ENCODE results near the gene SLC25A4. TPM values are rescaled to one million over a fixed set of nuclear protein-coding genes. Genes with fewer than 3 reads are reported as not detected.

The SLC25A4 gene
- total and polyA plus RNA-seq, 2 of the 13 experiments (the other 11 are each of a cell fraction or from before 2014, with no cell fraction given) = 30.3 to 42.1 TPM

DNA sequence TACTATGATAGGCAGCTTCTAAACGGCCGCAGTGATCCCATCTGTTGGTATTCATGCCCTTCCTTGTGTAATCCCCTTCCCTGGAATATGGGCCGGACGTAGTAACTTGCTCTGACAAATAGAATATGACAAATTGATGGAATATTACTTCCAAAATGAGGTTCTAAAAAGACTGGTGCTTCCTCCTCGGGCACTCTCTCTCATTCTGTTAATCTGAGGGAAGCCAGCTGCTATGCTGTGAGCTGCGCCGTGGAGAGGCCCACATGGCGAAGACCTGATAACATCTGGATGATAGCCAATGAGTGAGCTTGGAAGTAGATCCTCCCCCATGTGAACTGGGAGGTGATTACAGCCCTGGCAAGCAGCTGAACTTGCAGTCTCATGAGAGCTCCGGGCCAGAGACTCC is 27.2 kb upstream of the SLC25A4 start (continued):
- TF ChIP-seq, protein P1, sequence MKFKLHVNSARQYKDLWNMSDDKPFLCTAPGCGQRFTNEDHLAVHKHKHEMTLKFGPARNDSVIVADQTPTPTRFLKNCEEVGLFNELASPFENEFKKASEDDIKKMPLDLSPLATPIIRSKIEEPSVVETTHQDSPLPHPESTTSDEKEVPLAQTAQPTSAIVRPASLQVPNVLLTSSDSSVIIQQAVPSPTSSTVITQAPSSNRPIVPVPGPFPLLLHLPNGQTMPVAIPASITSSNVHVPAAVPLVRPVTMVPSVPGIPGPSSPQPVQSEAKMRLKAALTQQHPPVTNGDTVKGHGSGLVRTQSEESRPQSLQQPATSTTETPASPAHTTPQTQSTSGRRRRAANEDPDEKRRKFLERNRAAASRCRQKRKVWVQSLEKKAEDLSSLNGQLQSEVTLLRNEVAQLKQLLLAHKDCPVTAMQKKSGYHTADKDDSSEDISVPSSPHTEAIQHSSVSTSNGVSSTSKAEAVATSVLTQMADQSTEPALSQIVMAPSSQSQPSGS (CRISPR knock-in tag; IDR thresholded peaks at IDR 0.05) = 0 out of 2 replicates have a peak, but pooled peaks have one; percentile 16
- TF ChIP-seq, protein P2, sequence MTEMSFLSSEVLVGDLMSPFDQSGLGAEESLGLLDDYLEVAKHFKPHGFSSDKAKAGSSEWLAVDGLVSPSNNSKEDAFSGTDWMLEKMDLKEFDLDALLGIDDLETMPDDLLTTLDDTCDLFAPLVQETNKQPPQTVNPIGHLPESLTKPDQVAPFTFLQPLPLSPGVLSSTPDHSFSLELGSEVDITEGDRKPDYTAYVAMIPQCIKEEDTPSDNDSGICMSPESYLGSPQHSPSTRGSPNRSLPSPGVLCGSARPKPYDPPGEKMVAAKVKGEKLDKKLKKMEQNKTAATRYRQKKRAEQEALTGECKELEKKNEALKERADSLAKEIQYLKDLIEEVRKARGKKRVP (CRISPR knock-in tag; IDR thresholded peaks at IDR 0.05) = 0 out of 4 replicates have a peak, but pooled peaks of 1 of the 2 experiments have one; percentile 29
- TF ChIP-seq MAFG (CRISPR knock-in tag; IDR thresholded peaks at IDR 0.05) (no peak), GATAD1 (CRISPR knock-in tag; IDR thresholded peaks at IDR 0.05) (no peak), GZF1 (CRISPR knock-in tag; IDR thresholded peaks at IDR 0.05) (no peak), REXO4 (CRISPR knock-in tag; IDR thresholded peaks at IDR 0.05; ENCODE audit: borderline replicate concordance) (no peak), ZNF589 (CRISPR knock-in tag; conservative IDR thresholded peaks at IDR 0.05) (no peak), ZNF614 (CRISPR knock-in tag; IDR thresholded peaks at IDR 0.05; ENCODE audit: borderline replicate concordance) (no peak), ZNF780A (CRISPR knock-in tag; IDR thresholded peaks at IDR 0.05) (no peak), ZNF792 (CRISPR knock-in tag; IDR thresholded peaks at IDR 0.05) (0 out of 2 replicates have a peak, but pooled peaks have one; percentile 33), KDM5A (IDR thresholded peaks at IDR 0.05; ENCODE audit: borderline replicate concordance, low read length) (no peak)
- TF ChIP-seq, protein P3, sequence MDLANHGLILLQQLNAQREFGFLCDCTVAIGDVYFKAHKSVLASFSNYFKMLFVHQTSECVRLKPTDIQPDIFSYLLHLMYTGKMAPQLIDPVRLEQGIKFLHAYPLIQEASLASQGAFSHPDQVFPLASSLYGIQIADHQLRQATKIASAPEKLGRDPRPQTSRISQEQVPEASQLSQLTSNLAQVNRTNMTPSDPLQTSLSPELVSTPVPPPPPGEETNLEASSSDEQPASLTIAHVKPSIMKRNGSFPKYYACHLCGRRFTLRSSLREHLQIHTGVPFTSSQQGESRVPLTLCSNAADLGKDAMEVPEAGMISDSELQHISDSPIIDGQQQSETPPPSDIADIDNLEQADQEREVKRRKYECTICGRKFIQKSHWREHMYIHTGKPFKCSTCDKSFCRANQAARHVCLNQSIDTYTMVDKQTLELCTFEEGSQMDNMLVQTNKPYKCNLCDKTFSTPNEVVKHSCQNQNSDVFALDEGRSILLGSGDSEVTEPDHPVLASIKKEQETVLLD (CRISPR knock-in tag; IDR thresholded peaks at IDR 0.05; ENCODE audit: low read depth) = no peak
- TF ChIP-seq, protein P4, sequence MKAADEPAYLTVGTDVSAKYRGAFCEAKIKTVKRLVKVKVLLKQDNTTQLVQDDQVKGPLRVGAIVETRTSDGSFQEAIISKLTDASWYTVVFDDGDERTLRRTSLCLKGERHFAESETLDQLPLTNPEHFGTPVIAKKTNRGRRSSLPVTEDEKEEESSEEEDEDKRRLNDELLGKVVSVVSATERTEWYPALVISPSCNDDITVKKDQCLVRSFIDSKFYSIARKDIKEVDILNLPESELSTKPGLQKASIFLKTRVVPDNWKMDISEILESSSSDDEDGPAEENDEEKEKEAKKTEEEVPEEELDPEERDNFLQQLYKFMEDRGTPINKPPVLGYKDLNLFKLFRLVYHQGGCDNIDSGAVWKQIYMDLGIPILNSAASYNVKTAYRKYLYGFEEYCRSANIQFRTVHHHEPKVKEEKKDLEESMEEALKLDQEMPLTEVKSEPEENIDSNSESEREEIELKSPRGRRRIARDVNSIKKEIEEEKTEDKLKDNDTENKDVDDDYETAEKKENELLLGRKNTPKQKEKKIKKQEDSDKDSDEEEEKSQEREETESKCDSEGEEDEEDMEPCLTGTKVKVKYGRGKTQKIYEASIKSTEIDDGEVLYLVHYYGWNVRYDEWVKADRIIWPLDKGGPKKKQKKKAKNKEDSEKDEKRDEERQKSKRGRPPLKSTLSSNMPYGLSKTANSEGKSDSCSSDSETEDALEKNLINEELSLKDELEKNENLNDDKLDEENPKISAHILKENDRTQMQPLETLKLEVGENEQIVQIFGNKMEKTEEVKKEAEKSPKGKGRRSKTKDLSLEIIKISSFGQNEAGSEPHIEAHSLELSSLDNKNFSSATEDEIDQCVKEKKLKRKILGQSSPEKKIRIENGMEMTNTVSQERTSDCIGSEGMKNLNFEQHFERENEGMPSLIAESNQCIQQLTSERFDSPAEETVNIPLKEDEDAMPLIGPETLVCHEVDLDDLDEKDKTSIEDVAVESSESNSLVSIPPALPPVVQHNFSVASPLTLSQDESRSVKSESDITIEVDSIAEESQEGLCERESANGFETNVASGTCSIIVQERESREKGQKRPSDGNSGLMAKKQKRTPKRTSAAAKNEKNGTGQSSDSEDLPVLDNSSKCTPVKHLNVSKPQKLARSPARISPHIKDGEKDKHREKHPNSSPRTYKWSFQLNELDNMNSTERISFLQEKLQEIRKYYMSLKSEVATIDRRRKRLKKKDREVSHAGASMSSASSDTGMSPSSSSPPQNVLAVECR (CRISPR knock-in tag; IDR thresholded peaks at IDR 0.05; ENCODE audit: borderline replicate concordance) = peak; percentile 26; the same call in 1 of the 2 replicates
- TF ChIP-seq, protein P5, sequence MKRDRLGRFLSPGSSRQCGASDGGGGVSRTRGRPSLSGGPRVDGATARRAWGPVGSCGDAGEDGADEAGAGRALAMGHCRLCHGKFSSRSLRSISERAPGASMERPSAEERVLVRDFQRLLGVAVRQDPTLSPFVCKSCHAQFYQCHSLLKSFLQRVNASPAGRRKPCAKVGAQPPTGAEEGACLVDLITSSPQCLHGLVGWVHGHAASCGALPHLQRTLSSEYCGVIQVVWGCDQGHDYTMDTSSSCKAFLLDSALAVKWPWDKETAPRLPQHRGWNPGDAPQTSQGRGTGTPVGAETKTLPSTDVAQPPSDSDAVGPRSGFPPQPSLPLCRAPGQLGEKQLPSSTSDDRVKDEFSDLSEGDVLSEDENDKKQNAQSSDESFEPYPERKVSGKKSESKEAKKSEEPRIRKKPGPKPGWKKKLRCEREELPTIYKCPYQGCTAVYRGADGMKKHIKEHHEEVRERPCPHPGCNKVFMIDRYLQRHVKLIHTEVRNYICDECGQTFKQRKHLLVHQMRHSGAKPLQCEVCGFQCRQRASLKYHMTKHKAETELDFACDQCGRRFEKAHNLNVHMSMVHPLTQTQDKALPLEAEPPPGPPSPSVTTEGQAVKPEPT (CRISPR knock-in tag; IDR thresholded peaks at IDR 0.05; ENCODE audit: low read depth) = no peak
- TF ChIP-seq, protein P6, sequence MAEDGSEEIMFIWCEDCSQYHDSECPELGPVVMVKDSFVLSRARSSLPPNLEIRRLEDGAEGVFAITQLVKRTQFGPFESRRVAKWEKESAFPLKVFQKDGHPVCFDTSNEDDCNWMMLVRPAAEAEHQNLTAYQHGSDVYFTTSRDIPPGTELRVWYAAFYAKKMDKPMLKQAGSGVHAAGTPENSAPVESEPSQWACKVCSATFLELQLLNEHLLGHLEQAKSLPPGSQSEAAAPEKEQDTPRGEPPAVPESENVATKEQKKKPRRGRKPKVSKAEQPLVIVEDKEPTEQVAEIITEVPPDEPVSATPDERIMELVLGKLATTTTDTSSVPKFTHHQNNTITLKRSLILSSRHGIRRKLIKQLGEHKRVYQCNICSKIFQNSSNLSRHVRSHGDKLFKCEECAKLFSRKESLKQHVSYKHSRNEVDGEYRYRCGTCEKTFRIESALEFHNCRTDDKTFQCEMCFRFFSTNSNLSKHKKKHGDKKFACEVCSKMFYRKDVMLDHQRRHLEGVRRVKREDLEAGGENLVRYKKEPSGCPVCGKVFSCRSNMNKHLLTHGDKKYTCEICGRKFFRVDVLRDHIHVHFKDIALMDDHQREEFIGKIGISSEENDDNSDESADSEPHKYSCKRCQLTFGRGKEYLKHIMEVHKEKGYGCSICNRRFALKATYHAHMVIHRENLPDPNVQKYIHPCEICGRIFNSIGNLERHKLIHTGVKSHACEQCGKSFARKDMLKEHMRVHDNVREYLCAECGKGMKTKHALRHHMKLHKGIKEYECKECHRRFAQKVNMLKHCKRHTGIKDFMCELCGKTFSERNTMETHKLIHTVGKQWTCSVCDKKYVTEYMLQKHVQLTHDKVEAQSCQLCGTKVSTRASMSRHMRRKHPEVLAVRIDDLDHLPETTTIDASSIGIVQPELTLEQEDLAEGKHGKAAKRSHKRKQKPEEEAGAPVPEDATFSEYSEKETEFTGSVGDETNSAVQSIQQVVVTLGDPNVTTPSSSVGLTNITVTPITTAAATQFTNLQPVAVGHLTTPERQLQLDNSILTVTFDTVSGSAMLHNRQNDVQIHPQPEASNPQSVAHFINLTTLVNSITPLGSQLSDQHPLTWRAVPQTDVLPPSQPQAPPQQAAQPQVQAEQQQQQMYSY (CRISPR knock-in tag; IDR thresholded peaks at IDR 0.05) = no peak
